GM12891 (cell line): Measurements from ENCODE around the gene ADAP1.

Experiments used
- DNase-seq: peaks from one replicate; pipeline ENCODE4 v3.0.0; 2011; ENCODE audit warnings: low spot score; ENCODE audit not compliant: insufficient read length
- FAIRE-seq: peaks from 2 replicates; lab custom pipeline; 2011; peaks lifted over from hg19 to GRCh38; lab: Jason Lieb, UNC
- PAX5 ChIP-seq: IDR thresholded peaks from 2 replicates; pipeline ENCODE4 v1.6.1; 2011; ENCODE audit warnings: low read length, moderate library complexity, mild to moderate bottlenecking; ENCODE audit not compliant: insufficient read depth, severe bottlenecking
- POLR2A ChIP-seq: IDR thresholded peaks from 2 replicates; pipeline ENCODE4 v1.6.1; 2011; ENCODE audit warnings: low read depth, low read length, control low read depth
- POLR2AphosphoS5 ChIP-seq: IDR thresholded peaks from 2 replicates; pipeline ENCODE4 v1.6.1; 2011; ENCODE audit warnings: low read depth, low read length, control low read depth
- POU2F2 ChIP-seq: IDR thresholded peaks from 2 replicates; pipeline ENCODE4 v1.6.1; 2011; ENCODE audit warnings: low read depth, mild to moderate bottlenecking, control low read depth, low read length, moderate library complexity
- SPI1 ChIP-seq: IDR thresholded peaks from 2 replicates; pipeline ENCODE4 v1.6.1; 2011; ENCODE audit warnings: low read depth, low read length, control low read depth
- TAF1 ChIP-seq: IDR thresholded peaks from 2 replicates; pipeline ENCODE4 v1.6.1; 2011; ENCODE audit warnings: low read depth, low read length, control low read depth

ADAP1 gene

DNA sequence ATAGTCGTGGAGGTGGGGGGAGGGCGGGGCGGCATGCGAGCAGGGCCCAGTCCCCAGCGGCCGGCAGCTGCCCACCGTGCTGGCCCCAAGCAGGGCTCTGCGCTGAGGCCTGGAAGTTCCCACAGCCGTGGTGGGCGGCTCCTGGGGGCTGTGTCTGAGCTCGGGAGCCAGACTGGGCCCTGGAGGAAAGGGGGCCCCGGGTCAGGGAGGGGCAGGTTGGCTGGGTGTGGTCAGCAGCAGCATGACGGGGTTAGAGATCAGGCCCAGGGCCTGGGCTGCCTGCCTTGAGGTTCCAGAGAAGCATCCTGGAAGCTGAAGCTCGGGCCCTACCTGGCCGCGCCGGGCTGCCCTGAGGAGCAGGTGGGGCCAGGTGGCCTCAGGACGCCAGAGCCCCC is 56.0 kb downstream of the ADAP1 start:
- DNase-seq (no peak), FAIRE-seq (no peak)
- TF ChIP-seq POU2F2 (no peak), POLR2A (no peak), POLR2AphosphoS5 (no peak), SPI1 (no peak), PAX5 (no peak), TAF1 (no peak)

DNA sequence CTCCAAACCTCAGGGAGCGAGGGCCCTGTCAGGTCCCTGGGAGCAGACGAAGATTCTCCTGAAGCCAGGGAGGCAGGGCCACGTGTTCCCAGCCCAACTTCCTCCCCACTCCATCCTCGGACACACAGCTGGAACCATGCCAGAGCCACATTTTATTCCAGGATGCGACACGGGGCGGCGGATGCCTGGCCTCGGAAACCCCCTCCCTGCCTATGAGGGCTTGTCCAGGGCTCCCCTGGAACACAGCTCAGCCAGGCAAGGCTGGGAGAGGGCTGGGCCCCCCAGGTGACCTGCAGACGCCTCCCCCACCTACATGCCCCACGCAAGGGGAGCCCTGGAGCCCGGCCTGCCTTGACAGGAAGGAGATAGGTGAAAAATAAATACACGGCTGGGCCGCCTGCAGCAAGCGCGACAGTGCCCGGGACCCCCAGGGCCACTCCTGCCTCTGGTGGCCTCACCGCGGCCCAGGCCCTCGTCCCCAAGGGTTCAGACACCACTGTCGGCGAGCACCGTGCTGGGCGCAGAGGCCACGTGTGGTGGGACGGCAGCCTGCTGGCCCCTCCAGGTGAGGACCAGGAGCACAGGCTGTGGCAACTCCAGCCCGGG is 56.6 kb downstream of the ADAP1 start:
- FAIRE-seq (no peak), DNase-seq (no peak)
- no peak for TF ChIP-seq POLR2A
- peak; percentile 30; the same call in 1 of the 2 replicates for TF ChIP-seq POLR2AphosphoS5

DNA sequence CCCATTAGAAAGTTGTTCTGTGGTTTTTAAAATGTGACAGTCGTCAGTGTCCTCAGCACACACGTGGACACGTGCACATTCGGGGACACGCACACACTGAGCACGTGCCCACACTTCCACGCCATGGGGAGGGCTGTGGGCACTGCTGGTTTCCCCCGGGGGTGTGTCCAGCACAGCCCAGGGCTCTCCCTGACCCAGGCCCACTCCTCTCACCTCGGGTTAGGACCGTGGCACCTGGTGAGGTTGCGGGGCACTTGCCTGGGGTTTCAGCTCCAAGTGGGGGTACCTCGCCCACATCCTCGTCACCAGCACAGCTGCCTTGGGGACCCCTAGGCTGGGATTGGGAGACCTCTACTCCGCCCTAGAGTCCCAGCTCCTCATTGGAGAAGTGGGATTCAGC is 57.4 kb downstream of the ADAP1 start:
- TF ChIP-seq SPI1 (no peak), TAF1 (no peak), PAX5 (no peak), POLR2A (no peak), POLR2AphosphoS5 (no peak), POU2F2 (no peak)
- FAIRE-seq (no peak), DNase-seq (no peak)

DNA sequence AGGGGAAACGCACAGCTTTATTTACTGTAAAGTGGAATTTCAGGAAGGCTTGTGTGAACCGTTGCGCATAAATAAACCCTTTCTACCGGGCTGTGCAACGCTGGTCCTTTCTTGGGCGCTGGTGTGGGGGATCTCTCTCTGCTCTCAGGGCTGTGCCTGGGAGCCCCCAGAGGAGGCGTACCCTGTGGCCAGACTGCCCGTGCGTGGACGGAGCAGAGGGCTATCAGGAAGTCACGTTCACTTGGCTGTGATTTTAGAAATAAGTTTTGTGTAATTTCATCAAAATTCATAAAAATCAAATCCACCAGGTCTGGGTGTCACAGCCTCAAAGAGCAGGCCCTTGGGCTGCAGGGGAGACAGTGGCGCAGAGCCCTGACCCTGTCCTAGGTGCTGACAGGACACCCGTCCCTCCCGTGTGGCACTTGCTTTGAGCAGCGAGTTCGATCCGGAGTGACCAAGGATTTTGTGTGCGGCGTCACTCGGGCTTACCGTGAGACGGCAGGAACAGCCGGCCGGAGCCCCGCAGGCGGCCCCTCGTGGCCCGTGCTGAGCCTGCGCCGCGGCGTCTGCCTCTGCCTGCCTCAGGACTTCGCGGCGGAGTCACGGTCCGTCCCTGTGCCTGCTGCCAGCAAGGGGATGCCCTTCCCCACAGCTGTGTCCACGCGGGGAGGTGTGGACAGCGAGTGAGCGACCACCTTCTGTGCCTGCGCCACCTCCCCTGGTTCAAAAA is 58.0 kb downstream of the ADAP1 start:
- FAIRE-seq (no peak), DNase-seq (no peak)
- TF ChIP-seq POLR2AphosphoS5 (no peak), TAF1 (no peak), POU2F2 (no peak), POLR2A (no peak), SPI1 (no peak), PAX5 (no peak)

DNA sequence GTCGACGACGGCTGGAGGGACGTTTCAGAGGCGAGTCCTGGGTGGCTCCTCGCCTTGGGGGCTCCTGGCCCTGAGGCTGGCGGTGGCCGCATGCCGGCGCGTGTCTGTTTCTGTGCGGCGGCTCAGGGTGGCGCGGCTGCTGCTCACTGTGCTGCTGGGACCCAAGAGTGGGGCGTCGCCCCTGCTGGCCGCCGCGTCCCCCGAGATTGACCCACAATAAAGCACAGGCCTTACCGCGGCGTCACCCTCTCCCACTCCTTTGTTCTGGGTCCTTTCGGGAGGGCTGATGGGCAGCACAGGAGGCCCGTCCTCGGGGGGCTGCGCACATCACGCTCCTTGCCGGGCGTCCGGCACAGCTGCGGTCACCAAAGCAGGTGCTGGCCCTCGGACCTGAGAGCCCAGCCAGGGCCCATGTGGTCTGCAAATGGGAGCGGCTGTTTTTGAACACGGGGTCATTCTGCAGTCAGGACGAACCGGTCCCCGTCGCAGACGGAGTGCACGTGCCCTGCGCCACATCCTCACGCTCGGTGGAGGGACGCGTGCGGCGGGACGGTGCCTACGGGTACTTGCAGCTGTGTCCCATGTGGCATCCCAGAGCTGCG is 58.9 kb downstream of the ADAP1 start:
- no peak for FAIRE-seq
- TF ChIP-seq POLR2A = no peak
- TF ChIP-seq POLR2AphosphoS5 = no peak
- TF ChIP-seq SPI1 = no peak
- TF ChIP-seq TAF1 = no peak
- TF ChIP-seq POU2F2 = no peak
- no peak for TF ChIP-seq PAX5

DNA sequence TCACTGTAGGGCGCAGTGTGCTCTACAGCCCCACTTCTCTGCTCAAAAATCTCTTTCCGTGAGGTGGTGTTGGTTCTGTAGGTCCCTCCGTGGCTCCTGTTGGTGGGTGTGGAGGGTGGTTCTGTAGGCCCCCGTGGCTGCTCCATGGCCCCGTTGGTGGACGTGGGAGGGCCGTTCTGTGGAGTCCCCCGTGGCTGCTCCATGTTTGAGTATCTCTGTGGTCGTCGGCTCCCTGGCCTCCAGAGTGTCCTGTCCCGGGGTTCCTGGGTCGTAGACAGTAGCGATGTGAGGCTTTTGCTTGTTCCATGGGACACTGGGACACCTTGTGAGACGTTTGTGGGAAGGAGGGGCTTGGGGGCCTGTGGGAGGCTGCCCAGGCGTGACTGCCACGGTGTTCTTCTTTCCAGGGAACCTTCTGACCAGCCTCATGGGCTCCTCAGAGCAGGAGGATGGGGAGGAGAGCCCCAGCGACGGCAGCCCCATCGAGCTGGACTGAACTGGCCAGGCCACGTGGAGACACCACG is 59.5 kb downstream of the ADAP1 start:
- no peak for FAIRE-seq
- TF ChIP-seq POLR2AphosphoS5 = no peak
- TF ChIP-seq PAX5 = no peak
- TF ChIP-seq TAF1 = no peak
- TF ChIP-seq POU2F2 = no peak
- no peak for TF ChIP-seq SPI1
- no peak for TF ChIP-seq POLR2A

More for the DNA sequence above, 58.9 kb downstream of the ADAP1 start:
- DNase-seq = no peak

DNA sequence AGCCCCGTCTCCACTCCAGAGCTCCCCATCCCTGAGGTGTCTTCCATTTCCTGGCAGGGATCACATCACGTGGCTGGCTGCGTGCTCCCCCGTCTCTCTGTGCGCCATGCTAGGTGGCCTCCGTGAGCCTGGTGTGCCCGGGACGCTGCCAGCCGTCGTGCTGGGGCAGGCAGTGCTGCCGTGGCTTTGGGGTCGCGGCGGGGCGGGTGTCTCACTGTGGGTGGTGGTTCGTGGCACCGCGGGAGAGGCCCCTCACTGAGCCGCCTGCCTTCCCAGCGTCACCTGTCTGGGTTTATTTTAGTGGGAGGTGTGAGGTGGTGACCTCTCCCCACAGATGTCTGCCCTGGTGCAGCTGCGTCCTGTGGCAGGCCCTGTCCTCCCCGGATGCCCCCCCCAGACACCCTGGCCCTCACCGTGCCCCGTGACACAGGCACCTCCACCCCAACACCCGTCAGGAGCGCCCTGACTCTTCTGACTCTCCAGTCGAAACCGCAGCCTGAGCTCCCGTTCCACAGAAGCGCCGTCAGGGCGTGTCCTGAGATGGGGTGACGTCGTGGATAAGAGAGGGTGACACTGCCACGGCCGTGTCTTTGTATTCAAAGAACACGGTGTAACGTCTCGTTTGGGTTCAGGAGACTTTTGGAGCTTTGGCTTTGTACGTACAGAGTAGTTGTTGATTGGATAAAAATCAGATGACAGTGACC is 60.2 kb downstream of the ADAP1 start:
- DNase-seq (no peak), FAIRE-seq (no peak)
- TF ChIP-seq POLR2A (no peak), POU2F2 (no peak), TAF1 (no peak), POLR2AphosphoS5 (no peak), PAX5 (no peak), SPI1 (no peak)

More for the DNA sequence above, 59.5 kb downstream of the ADAP1 start:
- DNase-seq = no peak

DNA sequence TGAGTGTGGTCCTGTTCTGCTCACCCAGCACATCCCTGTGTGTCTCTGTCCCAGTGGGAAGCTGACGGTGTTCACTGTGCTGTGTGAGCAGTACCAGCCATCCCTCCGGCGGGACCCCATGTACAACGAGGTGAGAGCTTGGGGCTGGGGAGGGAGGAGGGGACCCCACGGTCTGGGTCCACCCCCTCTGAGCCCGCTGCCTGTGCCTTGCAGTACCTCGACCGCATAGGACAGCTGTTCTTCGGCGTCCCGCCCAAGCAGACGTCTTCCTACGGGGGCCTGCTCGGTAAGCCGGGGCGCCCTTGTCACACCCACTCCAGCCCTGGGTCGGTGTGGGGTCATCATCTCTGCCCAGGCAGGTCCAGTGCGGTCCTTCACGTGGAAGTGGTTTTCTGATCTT is 60.8 kb downstream of the ADAP1 start:
- FAIRE-seq (no peak), DNase-seq (no peak)
- TF ChIP-seq TAF1 (no peak), POU2F2 (no peak), POLR2AphosphoS5 (no peak), PAX5 (no peak), SPI1 (no peak), POLR2A (no peak)
